Calu3 (cell line): ENCODE data around the gene B3GNT3. TPM values are rescaled to one million over a fixed set of nuclear protein-coding genes. Genes with fewer than 3 reads are reported as not detected.

Experiments
- BruUV-seq: library from RNA; stranded (reverse); fragments of 400-500 nt; replicated peaks from 2 replicates; lab custom pipeline; 2021; lab: Mats Ljungman, UMichigan
- CTCF ChIA-PET: fragments of 300-600 bp; sonication (Branson Sonifier 250); formaldehyde crosslinking; loops from one replicate; lab custom pipeline; 2022; ENCODE audit warnings: antibody characterized with exemption; lab: Charles Lee
- DNase-seq: peaks from one replicate; pipeline ENCODE4 v3.0.0; 2022
- H3K27ac Mint-ChIP-seq: one replicate; pipeline ENCODE4 v1.8.0; 2022; ENCODE audit warnings: mixed read lengths; ENCODE audit not compliant: unreplicated experiment
- H3K27me3 Mint-ChIP-seq: one replicate; pipeline ENCODE4 v1.8.0; 2022; ENCODE audit warnings: mixed read lengths; ENCODE audit not compliant: unreplicated experiment
- H3K36me3 Mint-ChIP-seq: one replicate; pipeline ENCODE4 v1.8.0; 2022; ENCODE audit warnings: mild to moderate bottlenecking, moderate library complexity, mixed read lengths; ENCODE audit not compliant: insufficient read depth, unreplicated experiment
- H3K4me1 Mint-ChIP-seq: one replicate; pipeline ENCODE4 v1.8.0; 2022; ENCODE audit warnings: mild to moderate bottlenecking, low read depth, mixed read lengths; ENCODE audit not compliant: unreplicated experiment
- H3K4me3 Mint-ChIP-seq: one replicate; pipeline ENCODE4 v1.8.0; 2022; ENCODE audit warnings: mild to moderate bottlenecking, low read depth, moderate library complexity, mixed read lengths; ENCODE audit not compliant: unreplicated experiment
- H3K9me3 Mint-ChIP-seq: one replicate; pipeline ENCODE4 v1.8.0; 2022; ENCODE audit warnings: low read depth, mixed read lengths; ENCODE audit not compliant: unreplicated experiment
- CTCF ChIP-seq: fragments of 200-600 bp; IDR thresholded peaks from one replicate; pipeline ENCODE4 v1.8.0; 2022; ENCODE audit warnings: antibody characterized with exemption; ENCODE audit not compliant: unreplicated experiment
- intact Hi-C: fragments of 100-400 bp; cut with micrococcal nuclease; formaldehyde crosslinking; loops from one replicate; pipeline ENCODE4 v1.10.0; 2022; ENCODE audit not compliant: unreplicated experiment
- total RNA-seq: library from RNA; stranded (reverse); gene quantifications from 2 replicates; pipeline ENCODE4 v1.2.3, GENCODE V29; 2022

The B3GNT3 gene
- total RNA-seq, 1 experiment from 2014 or later: 75.1 TPM

DNA sequence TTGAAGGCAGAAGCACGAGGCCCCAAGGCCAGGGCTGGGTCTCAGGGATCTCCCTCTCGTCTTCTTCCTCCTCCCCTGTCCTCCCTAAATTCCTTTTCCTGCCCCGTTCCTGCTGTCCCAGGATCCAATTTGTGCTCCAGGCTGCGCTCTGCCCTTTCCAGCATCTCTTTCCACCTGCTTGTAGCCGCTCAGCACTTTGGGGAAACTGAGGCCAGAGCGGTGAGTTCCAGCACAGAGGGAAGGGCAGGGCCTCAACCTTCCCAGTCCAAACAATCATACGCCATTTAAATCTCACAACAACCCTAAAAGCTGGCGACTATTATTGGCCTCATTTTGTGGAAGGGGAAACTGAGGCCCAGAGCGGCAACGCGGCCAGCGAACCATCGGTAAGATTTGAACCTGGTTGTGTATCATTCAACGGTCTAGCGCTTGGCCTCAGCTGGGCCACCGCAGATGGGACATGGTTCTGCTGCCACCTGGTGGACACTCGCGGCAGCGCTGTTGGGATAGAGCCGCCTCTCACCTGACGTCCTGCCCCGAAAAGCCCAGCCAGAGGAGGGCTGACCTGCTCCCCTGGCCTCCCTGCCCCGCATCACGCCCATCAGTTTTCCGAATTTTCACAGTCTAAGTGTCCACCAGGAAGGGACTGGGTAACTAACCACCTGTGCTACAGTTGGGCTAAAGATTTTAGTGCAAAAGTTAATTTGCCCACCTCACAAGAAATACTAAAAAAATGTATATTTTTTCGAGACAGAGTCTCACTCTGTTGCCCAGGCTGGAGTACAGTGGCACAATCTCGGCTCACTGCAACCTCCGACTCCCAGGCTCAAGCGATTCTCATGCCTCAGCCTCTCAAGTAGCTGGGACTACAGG is 60.6 kb downstream of the B3GNT3 start:
- intact Hi-C loops: no loop called here
- BruUV-seq: no TSS peak
- TF ChIP-seq CTCF: peak; percentile 90
- Mint-ChIP-seq H3K36me3 (peaks cover 13% of the 10 kb centered on the region), H3K4me3 (no peak overlapping the region), H3K4me1 (peaks cover 14% of the 10 kb centered on the region), H3K27ac (no peak overlapping the region), H3K9me3 (no peaks in the 10 kb centered on the region), H3K27me3 (no peaks in the 10 kb centered on the region)
- CTCF ChIA-PET: interaction anchor here (0.7 to 0.9 kb wide), 2 partner anchors 61 to 139 kb away, joined by 3 read pairs; partner anchors contain the start of gene B3GNT3
- DNase-seq: peak; percentile 86

- peak; percentile 92 for DNase-seq
- peaks cover 53% of the 10 kb centered on the region for H3K36me3 Mint-ChIP-seq
- BruUV-seq: no TSS peak
- TF ChIP-seq CTCF: peak; percentile 42
- CTCF ChIA-PET: interaction anchor here (0.5 to 1.8 kb wide), 16 partner anchors 10 to 400 kb away, joined by 3 to 87 read pairs (median 4); partner anchors contain the start of gene CCDC124
- H3K9me3 Mint-ChIP-seq: no peaks in the 10 kb centered on the region
- peaks cover 10% of the 10 kb centered on the region for H3K4me1 Mint-ChIP-seq
- peak within 1 kb of the TSS; percentile 96 for H3K4me3 Mint-ChIP-seq
- intact Hi-C loops: no loop called here
- peak within 1 kb of the TSS; percentile 99 for H3K27ac Mint-ChIP-seq
- no peaks in the 10 kb centered on the region for H3K27me3 Mint-ChIP-seq
Observed at GRCh38 chr19:17859533-17860330, 64.8 kb downstream of the B3GNT3 start, which contains the start of gene RPL18A. TSS of gene RPL18A (plus strand) at chr19:17859910. CDS start at chr19:17859957, 47 bp downstream.

DNA sequence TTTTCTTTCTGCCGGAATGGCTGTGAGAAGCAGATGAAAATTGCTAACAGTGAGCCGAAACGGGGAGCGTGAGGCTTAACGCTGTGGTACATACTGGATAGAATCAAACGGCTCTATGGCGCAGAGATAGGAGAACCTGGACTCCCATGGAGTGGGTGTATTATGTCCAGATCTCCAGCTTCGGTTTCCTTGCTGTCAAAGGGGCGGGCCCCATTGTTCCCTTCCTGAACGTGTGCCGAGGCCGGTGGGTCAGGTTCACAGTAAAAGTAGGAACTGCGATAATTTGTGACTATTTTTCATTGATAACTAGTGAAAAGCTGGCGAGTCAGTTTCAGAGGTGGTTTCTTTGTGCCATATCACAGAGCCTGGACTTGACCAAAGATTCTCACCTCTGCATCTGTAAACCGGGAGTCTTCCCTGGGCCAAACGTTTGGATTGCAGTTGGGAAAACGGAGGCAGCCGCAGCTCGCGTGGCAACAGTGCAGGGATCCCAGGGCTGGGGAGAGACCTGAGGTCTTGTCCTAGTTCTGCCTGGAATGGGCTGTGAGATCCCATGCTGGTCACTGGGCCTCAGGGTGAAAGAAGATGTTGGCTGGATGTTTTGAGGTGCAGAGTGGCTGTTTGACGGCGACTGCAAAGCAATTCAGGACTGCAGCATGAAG is 65.5 kb downstream of the B3GNT3 start:
- TSS peak; percentile 67 for BruUV-seq
- no peak for TF ChIP-seq CTCF
- CTCF ChIA-PET: interaction anchor here (0.6 to 1.8 kb wide), 2 partner anchors 73 to 101 kb away, joined by 3 to 87 read pairs; partner anchors contain the start of gene CCDC124

DNA sequence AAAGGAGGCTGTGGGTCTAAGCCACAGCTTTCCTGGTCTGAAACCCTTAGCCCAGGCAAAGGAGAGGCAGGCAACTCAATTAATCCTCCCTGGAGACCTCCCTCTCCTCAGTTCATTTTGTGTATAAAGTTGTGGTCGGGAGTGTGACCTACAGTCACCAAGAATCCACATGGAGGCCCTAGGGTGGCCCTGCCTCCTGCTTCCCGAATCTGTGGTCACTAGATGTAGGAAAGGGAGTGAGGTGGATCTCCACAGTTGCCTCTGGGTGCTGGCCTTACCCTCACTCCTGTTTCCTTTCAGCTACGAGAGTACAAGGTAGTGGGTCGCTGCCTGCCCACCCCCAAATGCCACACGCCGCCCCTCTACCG is 66.0 kb downstream of the B3GNT3 start:
- Mint-ChIP-seq H3K36me3 (peaks cover 66% of the 10 kb centered on the region), H3K9me3 (no peaks in the 10 kb centered on the region), H3K27me3 (no peaks in the 10 kb centered on the region), H3K4me1 (peaks cover 10% of the 10 kb centered on the region), H3K4me3 (peak overlapping the region; percentile 96), H3K27ac (peak overlapping the region; percentile 99)
- CTCF ChIA-PET: interaction anchor here (0.5 to 0.9 kb wide), 3 partner anchors 32 to 102 kb away, joined by 3 to 4 read pairs (median 3); partner anchors contain the start of gene CCDC124
- DNase-seq: no peak
- TF ChIP-seq CTCF: no peak
- BruUV-seq: no TSS peak
- intact Hi-C loops: no loop called here

More for the DNA sequence above, 65.5 kb downstream of the B3GNT3 start:
- DNase-seq: no peak
- H3K9me3 Mint-ChIP-seq: no peaks in the 10 kb centered on the region
- H3K27me3 Mint-ChIP-seq: no peaks in the 10 kb centered on the region
- H3K4me1 Mint-ChIP-seq: peaks cover 10% of the 10 kb centered on the region
- intact Hi-C loops: no loop called here
- peaks cover 61% of the 10 kb centered on the region for H3K36me3 Mint-ChIP-seq
- H3K27ac Mint-ChIP-seq: peak overlapping the region; percentile 99
- H3K4me3 Mint-ChIP-seq: peak overlapping the region; percentile 96
